Neuronal stem cell (in vitro differentiated cells): ENCODE results near the gene CRK.

Experiments
- DNase-seq: peaks from one replicate; pipeline ENCODE4 v3.0.0-alpha.2; 2013; ENCODE audit warnings: low spot score
- H2AFZ ChIP-seq: one replicate; pipeline ENCODE4 v1.6.1; 2013; ENCODE audit warnings: mild to moderate bottlenecking, low read length, inconsistent platforms
- H2AK5ac ChIP-seq: 2 replicates; pipeline ENCODE4 v1.6.1; 2013; ENCODE audit warnings: low read depth, mild to moderate bottlenecking, inconsistent platforms, low read length, moderate library complexity, mixed read lengths
- H2BK120ac ChIP-seq: 2 replicates; pipeline ENCODE4 v1.6.1; 2013; ENCODE audit warnings: low read depth, mild to moderate bottlenecking, inconsistent platforms, low read length, moderate library complexity, mixed read lengths
- H2BK12ac ChIP-seq: one replicate; pipeline ENCODE4 v1.6.1; 2013; ENCODE audit warnings: low read length, inconsistent platforms
- H2BK15ac ChIP-seq: 2 replicates; pipeline ENCODE4 v1.6.1; 2013; ENCODE audit warnings: mild to moderate bottlenecking, low read length, inconsistent platforms, mixed read lengths
- H2BK5ac ChIP-seq: one replicate; pipeline ENCODE4 v1.6.1; 2013; ENCODE audit warnings: inconsistent platforms, mild to moderate bottlenecking, low read length, moderate library complexity
- H3K14ac ChIP-seq: one replicate; pipeline ENCODE4 v1.6.1; 2013; ENCODE audit warnings: low read length, inconsistent platforms
- H3K18ac ChIP-seq: 2 replicates; pipeline ENCODE4 v1.6.1; 2013; ENCODE audit warnings: low read length, inconsistent platforms
- H3K23ac ChIP-seq: 2 replicates; pipeline ENCODE4 v1.6.1; 2013; ENCODE audit warnings: low read depth, mild to moderate bottlenecking, mixed read lengths, low read length, inconsistent platforms; ENCODE audit not compliant: poor library complexity
- H3K27ac ChIP-seq: replicated peaks from 3 replicates; pipeline ENCODE4 v1.5.1; 2013; ENCODE audit warnings: low read length, inconsistent platforms
- H3K27me3 ChIP-seq, 3 experiments: 2 replicates each; pipeline ENCODE4 v1.6.1; 2013; ENCODE audit warnings: low read length in 3 of 3, mild to moderate bottlenecking in 2 of 3, inconsistent platforms in 1 of 3, low read depth in 1 of 3, mixed read lengths in 1 of 3, moderate library complexity in 1 of 3; ENCODE audit not compliant: control insufficient read depth in 3 of 3, insufficient read depth in 3 of 3
- H3K36me3 ChIP-seq, 2 donors: replicated peaks in 1 of 2; 2 replicates each; pipeline ENCODE4 v1.6.1; 2013; ENCODE audit warnings: low read length in 2 of 2; ENCODE audit not compliant: control insufficient read depth in 2 of 2, insufficient read depth in 2 of 2
- H3K4ac ChIP-seq: 2 replicates; pipeline ENCODE4 v1.6.1; 2013; ENCODE audit warnings: inconsistent platforms, mild to moderate bottlenecking, low read length, moderate library complexity
- H3K4me1 ChIP-seq, 2 donors: 1 replicate in 1 of 2; 2 replicates in 1 of 2; pipeline ENCODE4 v1.6.1; 2013; ENCODE audit warnings: low read length in 2 of 2, low read depth in 1 of 2; ENCODE audit not compliant: control insufficient read depth in 2 of 2, insufficient read depth in 1 of 2
- H3K4me2 ChIP-seq: one replicate; pipeline ENCODE4 v1.6.1; 2013; ENCODE audit warnings: mild to moderate bottlenecking, low read length, inconsistent platforms; ENCODE audit not compliant: insufficient read depth, poor library complexity, severe bottlenecking
- H3K4me3 ChIP-seq, 2 donors: 2 replicates each; pipeline ENCODE4 v1.5.1; 2013; ENCODE audit warnings: low read length in 2 of 2, mild to moderate bottlenecking in 2 of 2, inconsistent platforms in 1 of 2, moderate library complexity in 1 of 2
- H3K79me1 ChIP-seq: one replicate; pipeline ENCODE4 v1.6.1; 2013; ENCODE audit warnings: low read depth, mild to moderate bottlenecking, inconsistent platforms, low read length, moderate library complexity
- H3K9ac ChIP-seq: one replicate; pipeline ENCODE4 v1.6.1; 2013; ENCODE audit warnings: mild to moderate bottlenecking, low read depth, low read length, inconsistent platforms; ENCODE audit not compliant: poor library complexity
- H3K9me3 ChIP-seq, 2 donors: replicated peaks in 1 of 2; 2 replicates each; pipeline versions ENCODE3 to v1.6.1; 2013; ENCODE audit warnings: low read length in 2 of 2, mild to moderate bottlenecking in 2 of 2, inconsistent platforms in 1 of 2, low read depth in 1 of 2, mixed read lengths in 1 of 2, moderate library complexity in 1 of 2; ENCODE audit not compliant: control insufficient read depth in 2 of 2, insufficient read depth in 1 of 2
- H4K8ac ChIP-seq: one replicate; pipeline ENCODE4 v1.6.1; 2013; ENCODE audit warnings: low read depth, mild to moderate bottlenecking, inconsistent platforms, low read length, moderate library complexity
- H4K91ac ChIP-seq: one replicate; pipeline ENCODE4 v1.6.1; 2013; ENCODE audit warnings: low read length, low read depth, mild to moderate bottlenecking, inconsistent platforms; ENCODE audit not compliant: poor library complexity
- WGBS, 2 donors: extraction: QIAGEN DNeasy Blood & Tissue Kit; methylation state at CpG; one replicate each; pipeline ENCODE4 v1.1.7; 2013; ENCODE audit warnings: missing lambda C conversion rate in 2 of 2, mixed read lengths in 1 of 2; ENCODE audit not compliant: insufficient read length in 2 of 2, insufficient replicate concordance in 1 of 2; ENCODE audit errors: extremely low coverage in 2 of 2; 5-methylcytosine and 5-hydroxymethylcytosine counted together

The CRK gene

GRCh38 chr17:1399679-1400512 is 56.1 kb downstream of the CRK start, which contains the start of gene YWHAE:
Gene YWHAE (minus strand): TSS chr17:1400222. CDS start chr17:1400110, 112 bp downstream.
- Histone ChIP-seq H4K8ac (no peak within 1 kb of the TSS), H4K91ac (peak within 1 kb of the TSS; percentile 92), H2AK5ac (peak within 1 kb of the TSS; percentile 100), H3K36me3 (peaks cover 0 to 40% of the 10 kb centered on the region in 2 donors), H3K79me1 (peaks cover 2% of the 10 kb centered on the region), H2BK15ac (peak within 1 kb of the TSS; percentile 81), H2AFZ (peak within 1 kb of the TSS; percentile 88), H3K27me3 (no peaks in the 10 kb centered on the region), H3K14ac (peak within 1 kb of the TSS; percentile 89), H2BK12ac (no peak within 1 kb of the TSS), H3K4ac (peak within 1 kb of the TSS; percentile 93), H3K9ac (peak within 1 kb of the TSS; percentile 98), H3K9me3 (no peaks in the 10 kb centered on the region), H3K18ac (peak within 1 kb of the TSS; percentile 100), H2BK120ac (peak within 1 kb of the TSS; percentile 35), H2BK5ac (peak within 1 kb of the TSS; percentile 100), H3K4me2 (peak within 1 kb of the TSS; percentile 77), H3K27ac (peak within 1 kb of the TSS; percentile 93), H3K4me1 (peaks cover 3 to 7% of the 10 kb centered on the region in 2 donors), H3K4me3 (peak within 1 kb of the TSS; percentile 86 to 95), H3K23ac (peak within 1 kb of the TSS; percentile 92)
- no CpG with 5 or more reads among the region's 82 CpGs for WGBS, 2 donors
- peak; percentile 96 for DNase-seq

GRCh38 chr17:1398931-1399678 is 56.9 kb downstream of the CRK start:
- H3K4me3 ChIP-seq = peak overlapping the region; percentile 86 to 95
- peak overlapping the region; percentile 92 for H4K91ac ChIP-seq
- peak overlapping the region; percentile 89 for H3K14ac ChIP-seq
- H3K36me3 ChIP-seq = peaks cover 0 to 47% of the 10 kb centered on the region in 2 donors
- no peak for DNase-seq
- peak overlapping the region; percentile 98 for H3K9ac ChIP-seq
- H2BK5ac ChIP-seq = peak overlapping the region; percentile 100
- no peaks in the 10 kb centered on the region for H3K27me3 ChIP-seq
- no peak overlapping the region for H4K8ac ChIP-seq
- peak overlapping the region; percentile 35 for H2BK120ac ChIP-seq
- H2AFZ ChIP-seq = peak overlapping the region; percentile 88
- no peaks in the 10 kb centered on the region for H3K9me3 ChIP-seq
- H3K18ac ChIP-seq = peak overlapping the region; percentile 100
- peaks cover 3 to 7% of the 10 kb centered on the region in 2 donors for H3K4me1 ChIP-seq
- WGBS, 2 donors = no CpG with 5 or more reads among the region's 41 CpGs
- peak overlapping the region; percentile 89 for H3K27ac ChIP-seq
- H3K4me2 ChIP-seq = peak overlapping the region; percentile 62
- no peak overlapping the region for H3K23ac ChIP-seq
- no peak overlapping the region for H2BK12ac ChIP-seq
- peak overlapping the region; percentile 81 for H2BK15ac ChIP-seq
- H3K79me1 ChIP-seq = peaks cover 2% of the 10 kb centered on the region
- H3K4ac ChIP-seq = peak overlapping the region; percentile 93
- peak overlapping the region; percentile 100 for H2AK5ac ChIP-seq

GRCh38 chr17:1398028-1398427 is 58.0 kb downstream of the CRK start:
- no peak overlapping the region for H3K23ac ChIP-seq
- no peak overlapping the region for H3K18ac ChIP-seq
- H3K4ac ChIP-seq = no peak overlapping the region
- no peak overlapping the region for H2BK15ac ChIP-seq
- no peak overlapping the region for H2AK5ac ChIP-seq
- H3K9me3 ChIP-seq = no peaks in the 10 kb centered on the region
- H2AFZ ChIP-seq = no peak overlapping the region
- no peak overlapping the region for H2BK5ac ChIP-seq
- H3K79me1 ChIP-seq = peaks cover 2% of the 10 kb centered on the region
- H3K9ac ChIP-seq = no peak overlapping the region
- H3K27ac ChIP-seq = no peak overlapping the region
- H3K4me1 ChIP-seq = peaks cover 7 to 8% of the 10 kb centered on the region in 2 donors
- H4K91ac ChIP-seq = no peak overlapping the region
- H2BK120ac ChIP-seq = no peak overlapping the region
- WGBS, 2 donors = no CpG with 5 or more reads among the region's 2 CpGs
- no peak overlapping the region for H4K8ac ChIP-seq
- no peak overlapping the region for H2BK12ac ChIP-seq
- no peak for DNase-seq
- peaks cover 0 to 58% of the 10 kb centered on the region in 2 donors for H3K36me3 ChIP-seq
- peak overlapping the region in 1 of 2 donors; percentile 95 for H3K4me3 ChIP-seq
- no peaks in the 10 kb centered on the region for H3K27me3 ChIP-seq
- H3K4me2 ChIP-seq = peak overlapping the region; percentile 62
- H3K14ac ChIP-seq = no peak overlapping the region
